Smooth muscle cell (in vitro differentiated cells): Measurements from ENCODE around the gene OR6C75. TPM values are rescaled to one million over a fixed set of nuclear protein-coding genes. Genes with fewer than 3 reads are reported as not detected.

ENCODE experiments used
- DNase-seq: peaks from one replicate; lab custom pipeline; 2025; ENCODE audit not compliant: unreplicated experiment; lab: John Stamatoyannopoulos, UW
- H2AFZ ChIP-seq: fragments of 200-600 bp; sonication (generic); 2 replicates; pipeline ENCODE4 v1.6.0; 2016; ENCODE audit warnings: antibody characterized with exemption, low read depth, mild to moderate bottlenecking
- H3F3A ChIP-seq: fragments of 200-600 bp; sonication (generic); 2 replicates; pipeline ENCODE4 v1.6.0; 2017; ENCODE audit warnings: antibody characterized with exemption, low read depth
- H3K27ac ChIP-seq: fragments of 200-600 bp; sonication (generic); 2 replicates; pipeline ENCODE4 v1.5.1; 2016; ENCODE audit warnings: low read depth, mild to moderate bottlenecking
- H3K27me3 ChIP-seq: fragments of 200-600 bp; sonication (generic); 2 replicates; pipeline ENCODE4 v1.6.1; 2016; ENCODE audit warnings: low read depth, mild to moderate bottlenecking
- H3K36me3 ChIP-seq: fragments of 200-600 bp; sonication (generic); 2 replicates; pipeline ENCODE4 v1.5.1; 2016; ENCODE audit warnings: low read depth
- H3K4me1 ChIP-seq: fragments of 200-600 bp; sonication (generic); 2 replicates; pipeline ENCODE4 v1.5.1; 2016; ENCODE audit warnings: low read depth
- H3K4me2 ChIP-seq: fragments of 200-600 bp; sonication (generic); 2 replicates; pipeline ENCODE4 v1.6.0; 2016; ENCODE audit warnings: mild to moderate bottlenecking
- H3K4me3 ChIP-seq: fragments of 200-600 bp; sonication (generic); 2 replicates; pipeline ENCODE4 v1.5.1; 2016; ENCODE audit warnings: mild to moderate bottlenecking
- H3K79me2 ChIP-seq: fragments of 200-600 bp; sonication (generic); 2 replicates; pipeline ENCODE4 v1.6.0; 2016; ENCODE audit warnings: low read depth, mild to moderate bottlenecking
- H3K9ac ChIP-seq: fragments of 200-600 bp; sonication (generic); 2 replicates; pipeline ENCODE4 v1.6.0; 2016; ENCODE audit warnings: low read depth
- H3K9me3 ChIP-seq: fragments of 200-600 bp; sonication (generic); replicated peaks from 2 replicates; pipeline ENCODE4 v1.5.1; 2016; ENCODE audit warnings: low read depth
- H4K20me1 ChIP-seq: fragments of 200-600 bp; sonication (generic); 2 replicates; pipeline ENCODE4 v1.6.0; 2016; ENCODE audit warnings: low read depth
- WGBS: methylation state at CpG from one replicate; pipeline ENCODE4 v1.1.7; 2016; ENCODE audit warnings: low lambda C conversion rate; 5-methylcytosine and 5-hydroxymethylcytosine counted together
- polyA plus RNA-seq: library from polyadenylated mRNA; unstranded; fragments of >200 nt; fragmentation: Nextera tagmentation; extraction: Ambion mirVana; gene quantifications from 2 replicates; pipeline ENCODE4 v1.2.1, GENCODE V29; 2016
- total RNA-seq: library from RNA; depleted of rRNA; stranded (reverse); fragments of >200 nt; gene quantifications from 2 replicates; pipeline ENCODE4 v1.2.3, GENCODE V29; 2014
- TF ChIP-seq, protein P1 (sequence below): fragments of 200-600 bp; sonication (generic); IDR thresholded peaks from 2 replicates; pipeline ENCODE4 v1.5.1; 2017; ENCODE audit warnings: borderline replicate concordance, mild to moderate bottlenecking, antibody characterized with exemption; ENCODE audit not compliant: insufficient read depth, poor library complexity, severe bottlenecking

The OR6C75 gene
- total and polyA plus RNA-seq, 2 experiments from 2014 or later = not detected

DNA sequence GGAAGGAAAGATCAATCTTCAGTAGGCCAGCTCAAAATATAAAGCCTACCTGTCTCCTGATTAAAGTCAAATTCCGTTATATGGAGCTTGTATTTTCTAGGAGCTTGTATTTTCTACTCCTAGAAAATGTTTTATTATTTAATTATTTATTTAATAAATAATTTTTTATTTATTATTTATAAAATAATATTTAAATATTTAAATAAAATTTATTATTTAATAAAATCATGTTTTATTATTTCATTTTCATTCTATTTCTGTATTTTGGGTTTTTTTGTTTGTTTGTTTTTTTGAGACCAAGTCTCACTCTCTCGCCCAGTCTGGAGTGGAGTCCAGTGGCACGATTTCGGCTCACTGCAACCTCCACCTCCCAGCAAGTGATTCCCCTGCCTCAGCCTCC is 9.7 kb downstream of the OR6C75 start:
- no peaks in the 10 kb centered on the region for H3K27me3 ChIP-seq
- WGBS = 70% methylated on average over 4 of the region's 4 CpGs
- no peak for DNase-seq
- H3K79me2 ChIP-seq = no peaks in the 10 kb centered on the region
- no peak overlapping the region for H2AFZ ChIP-seq
- no peak overlapping the region for H3K27ac ChIP-seq
- TF ChIP-seq, protein P1, sequence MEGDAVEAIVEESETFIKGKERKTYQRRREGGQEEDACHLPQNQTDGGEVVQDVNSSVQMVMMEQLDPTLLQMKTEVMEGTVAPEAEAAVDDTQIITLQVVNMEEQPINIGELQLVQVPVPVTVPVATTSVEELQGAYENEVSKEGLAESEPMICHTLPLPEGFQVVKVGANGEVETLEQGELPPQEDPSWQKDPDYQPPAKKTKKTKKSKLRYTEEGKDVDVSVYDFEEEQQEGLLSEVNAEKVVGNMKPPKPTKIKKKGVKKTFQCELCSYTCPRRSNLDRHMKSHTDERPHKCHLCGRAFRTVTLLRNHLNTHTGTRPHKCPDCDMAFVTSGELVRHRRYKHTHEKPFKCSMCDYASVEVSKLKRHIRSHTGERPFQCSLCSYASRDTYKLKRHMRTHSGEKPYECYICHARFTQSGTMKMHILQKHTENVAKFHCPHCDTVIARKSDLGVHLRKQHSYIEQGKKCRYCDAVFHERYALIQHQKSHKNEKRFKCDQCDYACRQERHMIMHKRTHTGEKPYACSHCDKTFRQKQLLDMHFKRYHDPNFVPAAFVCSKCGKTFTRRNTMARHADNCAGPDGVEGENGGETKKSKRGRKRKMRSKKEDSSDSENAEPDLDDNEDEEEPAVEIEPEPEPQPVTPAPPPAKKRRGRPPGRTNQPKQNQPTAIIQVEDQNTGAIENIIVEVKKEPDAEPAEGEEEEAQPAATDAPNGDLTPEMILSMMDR = no peak
- no peaks in the 10 kb centered on the region for H3K36me3 ChIP-seq
- no peaks in the 10 kb centered on the region for H3K4me1 ChIP-seq
- no peak overlapping the region for H3K4me3 ChIP-seq
- H4K20me1 ChIP-seq = no peaks in the 10 kb centered on the region
- no peak overlapping the region for H3K4me2 ChIP-seq
- no peaks in the 10 kb centered on the region for H3F3A ChIP-seq
- H3K9me3 ChIP-seq = no peaks in the 10 kb centered on the region
- H3K9ac ChIP-seq = no peak overlapping the region

DNA sequence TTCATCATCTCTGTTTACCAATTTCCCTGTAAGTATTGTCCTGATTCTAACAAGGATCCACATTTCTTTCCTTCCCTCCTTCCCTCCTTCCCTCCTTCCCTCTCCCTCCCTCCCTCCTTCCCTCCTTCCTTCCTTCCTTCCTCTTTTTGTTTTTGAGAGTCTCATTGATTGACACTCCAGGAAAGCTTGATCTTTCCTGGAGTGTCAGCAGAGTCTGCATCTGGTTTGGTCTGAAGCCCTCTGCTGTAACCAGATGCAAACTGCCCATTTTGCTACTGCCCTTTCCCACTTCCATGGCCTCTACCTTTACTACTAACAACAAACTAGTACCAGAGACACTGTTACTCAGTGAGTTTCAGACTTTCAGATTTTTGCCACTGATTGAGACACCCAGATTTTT is 23.1 kb downstream of the OR6C75 start:
- H3K4me1 ChIP-seq = no peaks in the 10 kb centered on the region
- no peak overlapping the region for H3K4me2 ChIP-seq
- H3K36me3 ChIP-seq = no peaks in the 10 kb centered on the region
- DNase-seq = no peak
- no peak overlapping the region for H2AFZ ChIP-seq
- H4K20me1 ChIP-seq = no peaks in the 10 kb centered on the region
- TF ChIP-seq, protein P1 = no peak
- no peak overlapping the region for H3K4me3 ChIP-seq
- no peaks in the 10 kb centered on the region for H3K27me3 ChIP-seq
- no peaks in the 10 kb centered on the region for H3K79me2 ChIP-seq
- no peaks in the 10 kb centered on the region for H3F3A ChIP-seq
- H3K9ac ChIP-seq = no peak overlapping the region
- no peaks in the 10 kb centered on the region for H3K9me3 ChIP-seq
- H3K27ac ChIP-seq = no peak overlapping the region

DNA sequence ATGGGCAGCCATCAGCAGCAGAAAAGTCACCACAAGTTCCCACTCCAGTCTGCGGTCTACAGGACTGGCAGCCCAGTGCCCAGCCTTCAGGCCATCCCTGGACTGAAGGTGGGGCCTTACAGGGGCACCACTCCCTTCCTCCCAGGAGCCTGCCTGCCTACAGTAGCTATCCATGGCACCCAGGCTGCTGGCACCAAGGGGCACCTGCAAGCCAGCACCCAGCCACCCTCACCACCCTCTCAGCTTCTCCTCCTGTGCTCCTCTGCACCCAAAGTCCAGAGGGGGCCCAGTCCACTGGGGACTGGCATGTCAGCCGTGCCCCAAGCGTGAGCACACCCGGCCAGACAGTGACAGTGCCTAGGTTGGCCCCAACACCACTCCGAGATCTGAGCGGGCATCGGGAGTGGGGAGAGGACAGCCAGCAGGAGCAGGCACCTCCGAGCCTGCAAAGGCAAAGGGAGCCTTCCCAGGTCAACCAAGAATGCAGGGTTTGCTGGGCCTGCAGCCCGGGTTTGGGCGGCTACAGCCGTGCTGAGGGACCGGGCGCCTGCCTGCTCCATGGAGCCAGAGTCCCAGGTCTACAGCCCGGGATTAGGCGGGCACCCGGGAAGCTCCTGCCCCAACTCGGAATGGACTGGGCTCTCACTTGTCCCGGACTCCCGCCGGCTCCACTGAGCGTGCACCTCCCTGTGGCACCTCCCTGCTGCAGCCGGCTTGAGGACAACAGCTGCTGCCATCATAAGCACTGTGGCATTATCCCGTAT is 29.4 kb downstream of the OR6C75 start:
- WGBS = 85% methylated on average over 23 of the region's 23 CpGs
- Histone ChIP-seq H3K4me3 (no peak overlapping the region), H3K36me3 (no peaks in the 10 kb centered on the region)

DNA sequence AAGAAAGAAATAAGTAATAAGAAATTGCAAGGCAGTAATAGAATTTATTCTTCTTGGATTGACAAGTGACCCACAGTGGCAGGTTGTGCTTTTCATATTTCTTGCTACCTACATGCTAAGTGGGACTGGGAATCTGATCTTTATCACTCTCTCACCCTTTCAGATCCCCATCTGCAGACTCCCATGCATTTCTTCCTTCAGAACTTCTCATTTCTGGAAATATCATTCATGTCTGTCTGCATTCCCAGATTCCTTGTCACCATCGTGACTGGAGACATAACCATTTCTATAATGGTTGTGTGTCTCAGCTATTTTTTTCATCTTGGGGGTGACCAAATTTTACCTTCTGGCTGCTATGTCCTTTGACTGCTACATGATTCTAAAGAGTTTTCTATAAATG is 33.6 kb downstream of the OR6C75 start:
- DNase-seq = no peak
- no peak overlapping the region for H3K4me3 ChIP-seq
- H3K27ac ChIP-seq = no peak overlapping the region
- no peaks in the 10 kb centered on the region for H3K4me1 ChIP-seq
- no peaks in the 10 kb centered on the region for H3K9me3 ChIP-seq
- H3K4me2 ChIP-seq = no peak overlapping the region
- no peak overlapping the region for H2AFZ ChIP-seq
- H3K79me2 ChIP-seq = no peaks in the 10 kb centered on the region
- no peaks in the 10 kb centered on the region for H3K27me3 ChIP-seq
- H3K36me3 ChIP-seq = no peaks in the 10 kb centered on the region
- 79% methylated on average over 1 of the region's 1 CpG for WGBS
- no peaks in the 10 kb centered on the region for H3F3A ChIP-seq
- H4K20me1 ChIP-seq = no peaks in the 10 kb centered on the region
- no peak overlapping the region for H3K9ac ChIP-seq
- TF ChIP-seq, protein P1 = no peak

More for the DNA sequence above, 29.4 kb downstream of the OR6C75 start:
- Histone ChIP-seq H3K79me2 (no peaks in the 10 kb centered on the region), H2AFZ (no peak overlapping the region), H3K9ac (no peak overlapping the region), H3K9me3 (no peaks in the 10 kb centered on the region), H3K27me3 (no peaks in the 10 kb centered on the region), H3K4me2 (no peak overlapping the region), H4K20me1 (no peaks in the 10 kb centered on the region), H3K4me1 (no peaks in the 10 kb centered on the region), H3K27ac (no peak overlapping the region), H3F3A (no peaks in the 10 kb centered on the region)
- TF ChIP-seq, protein P1 = no peak
- DNase-seq = no peak
